Astrocyte of the cerebellum (primary cell): ENCODE results near the gene VPREB3.

Source experiments
- DNase-seq: peaks from one replicate; pipeline ENCODE4 v3.0.0-alpha.2; 2011; ENCODE audit warnings: low read depth
- H3K4me3 ChIP-seq: 2 replicates; pipeline ENCODE4 v1.5.1; 2011; ENCODE audit warnings: mild to moderate bottlenecking, low read depth, low read length, moderate library complexity
- in situ Hi-C: cut with HindIII; loops from 2 replicates; pipeline ENCODE4 v1.10.0; 2017; ENCODE audit warnings: low sequenced_read_pairs
- TF ChIP-seq, protein P1 (sequence below): IDR thresholded peaks from 2 replicates; pipeline ENCODE4 v1.5.1; 2012; ENCODE audit warnings: low read length, low read depth, moderate library complexity, mild to moderate bottlenecking; ENCODE audit errors: missing control alignments

VPREB3 gene

DNA sequence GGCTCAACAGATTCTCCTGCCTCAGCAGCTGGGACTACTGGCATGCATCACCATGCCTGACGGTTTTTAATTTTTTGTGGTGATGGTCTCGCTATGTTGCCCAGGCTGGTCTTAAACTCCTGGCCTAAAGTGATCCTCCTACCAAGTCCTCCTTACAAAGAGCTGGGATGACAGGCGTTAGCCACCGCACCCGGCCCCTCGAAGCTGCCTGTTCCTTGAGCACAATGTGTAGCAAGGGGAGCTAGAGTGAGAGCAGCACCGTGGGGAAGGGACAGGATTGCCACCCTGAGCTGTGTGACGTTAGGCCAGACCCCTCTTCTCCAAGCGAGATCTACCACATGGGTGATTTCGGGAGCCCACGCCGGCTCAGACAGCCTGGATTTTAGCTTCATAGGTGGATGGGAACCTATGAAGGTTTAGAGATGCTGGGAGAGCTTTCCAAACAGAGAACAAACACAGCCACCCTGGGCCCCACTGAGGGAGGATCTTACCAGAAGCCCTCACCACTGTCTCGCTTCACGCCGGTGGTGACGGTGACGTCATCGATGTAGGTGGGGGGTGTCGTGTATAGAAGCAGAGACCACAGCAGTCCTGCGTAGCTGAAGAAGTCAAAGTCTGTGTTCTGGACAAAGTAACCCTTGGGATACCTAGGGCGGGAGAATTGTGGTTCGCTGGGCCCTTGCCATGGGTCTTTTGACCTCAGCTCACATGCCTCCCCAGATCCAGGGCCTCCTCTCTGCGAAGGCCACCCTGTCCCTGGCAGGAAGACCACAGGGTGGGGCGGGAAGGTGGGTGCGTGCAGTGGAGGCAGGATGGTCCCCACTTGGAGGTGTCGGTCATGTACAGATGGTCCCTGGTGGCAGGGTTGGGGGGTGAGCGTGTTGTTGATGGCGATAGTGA, 40.3 kb downstream of the VPREB3 start:
- in situ Hi-C loops, result no loop called here
- DNase-seq, result no peak
- no peak overlapping the region for H3K4me3 ChIP-seq

DNA sequence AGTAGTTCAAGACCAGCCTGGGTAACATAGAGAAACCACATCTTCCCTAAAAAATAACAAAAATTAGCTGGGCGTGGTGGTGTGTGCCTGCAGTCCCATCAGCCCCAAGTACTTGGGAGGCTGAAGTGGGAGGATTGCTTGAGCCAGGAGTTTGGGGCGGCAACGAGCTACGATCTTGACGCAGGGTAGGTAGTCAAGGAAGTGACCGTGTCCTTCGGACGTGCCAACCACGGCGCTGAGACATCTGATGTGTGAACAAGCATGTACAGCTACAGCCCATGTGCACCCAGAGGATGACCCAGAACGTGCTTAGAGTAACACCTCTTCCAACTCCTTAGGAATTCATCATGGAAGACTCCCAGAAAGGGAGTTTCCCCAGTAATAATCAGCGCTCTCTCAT, 42.0 kb downstream of the VPREB3 start:
- in situ Hi-C loops, result no loop called here
- no peak for DNase-seq
- no peak overlapping the region for H3K4me3 ChIP-seq
- TF ChIP-seq, protein P1, sequence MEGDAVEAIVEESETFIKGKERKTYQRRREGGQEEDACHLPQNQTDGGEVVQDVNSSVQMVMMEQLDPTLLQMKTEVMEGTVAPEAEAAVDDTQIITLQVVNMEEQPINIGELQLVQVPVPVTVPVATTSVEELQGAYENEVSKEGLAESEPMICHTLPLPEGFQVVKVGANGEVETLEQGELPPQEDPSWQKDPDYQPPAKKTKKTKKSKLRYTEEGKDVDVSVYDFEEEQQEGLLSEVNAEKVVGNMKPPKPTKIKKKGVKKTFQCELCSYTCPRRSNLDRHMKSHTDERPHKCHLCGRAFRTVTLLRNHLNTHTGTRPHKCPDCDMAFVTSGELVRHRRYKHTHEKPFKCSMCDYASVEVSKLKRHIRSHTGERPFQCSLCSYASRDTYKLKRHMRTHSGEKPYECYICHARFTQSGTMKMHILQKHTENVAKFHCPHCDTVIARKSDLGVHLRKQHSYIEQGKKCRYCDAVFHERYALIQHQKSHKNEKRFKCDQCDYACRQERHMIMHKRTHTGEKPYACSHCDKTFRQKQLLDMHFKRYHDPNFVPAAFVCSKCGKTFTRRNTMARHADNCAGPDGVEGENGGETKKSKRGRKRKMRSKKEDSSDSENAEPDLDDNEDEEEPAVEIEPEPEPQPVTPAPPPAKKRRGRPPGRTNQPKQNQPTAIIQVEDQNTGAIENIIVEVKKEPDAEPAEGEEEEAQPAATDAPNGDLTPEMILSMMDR, result no peak

More for the DNA sequence above, 40.3 kb downstream of the VPREB3 start:
- TF ChIP-seq, protein P1, result no peak

DNA sequence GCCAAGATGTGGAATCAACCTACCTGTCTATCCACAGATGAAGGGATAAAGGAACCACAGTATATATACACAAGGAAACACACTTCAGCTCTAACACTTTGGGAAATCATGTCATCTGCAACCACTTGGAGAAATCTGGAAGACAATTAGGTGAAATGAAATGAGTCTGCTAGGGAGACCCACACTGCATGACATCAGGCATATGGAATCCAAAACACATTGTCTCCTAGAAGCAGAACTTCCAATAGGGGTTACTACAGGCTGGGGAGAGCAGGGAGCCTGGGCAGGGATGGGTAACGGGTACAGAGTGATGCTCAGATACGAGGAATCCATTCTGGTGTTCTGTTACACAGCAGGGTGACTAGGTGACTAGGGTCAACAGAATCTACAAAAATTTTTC, 45.1 kb downstream of the VPREB3 start:
- in situ Hi-C loops, result no loop called here
- no peak for DNase-seq
- TF ChIP-seq, protein P1, result no peak
- H3K4me3 ChIP-seq, result no peak overlapping the region

DNA sequence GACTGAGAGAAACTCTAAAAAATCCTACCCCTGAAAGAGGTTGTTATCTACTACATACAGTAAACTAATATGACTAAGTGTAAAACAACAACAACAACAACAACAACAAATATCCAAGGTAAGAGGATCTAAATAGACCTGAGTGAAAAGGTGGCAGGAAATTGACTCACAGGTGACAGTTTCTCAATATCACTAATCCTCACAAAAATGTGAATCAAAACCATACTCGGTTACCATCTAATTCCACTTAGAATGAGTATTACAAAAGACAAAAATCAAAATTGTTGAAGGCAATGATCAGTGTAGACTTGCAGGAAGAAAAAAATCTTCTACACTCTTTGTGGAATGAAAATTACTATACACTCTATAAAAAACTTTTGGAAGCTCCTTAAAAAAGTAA, 46.0 kb downstream of the VPREB3 start:
- DNase-seq, result no peak
- in situ Hi-C loops, result no loop called here

DNA sequence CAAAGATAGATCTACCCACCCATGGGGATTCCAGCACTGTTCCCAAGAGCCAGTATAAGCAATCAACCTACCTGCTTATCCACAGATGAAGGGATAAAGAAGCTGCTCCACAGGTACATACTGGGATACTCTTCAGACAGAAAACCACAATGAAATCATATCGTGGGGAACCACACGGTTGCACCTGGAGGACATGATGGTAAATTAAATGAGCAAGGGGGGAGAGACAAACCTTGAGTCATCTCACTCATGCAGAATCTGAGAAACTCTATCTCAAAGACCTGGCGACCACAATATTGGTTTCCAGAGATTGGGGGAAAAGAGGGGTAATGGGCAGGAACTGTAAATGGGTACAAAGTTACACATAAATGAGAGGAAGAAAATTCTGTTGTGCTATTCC, 48.9 kb downstream of the VPREB3 start:
- DNase-seq, result no peak
- no peak overlapping the region for H3K4me3 ChIP-seq
- TF ChIP-seq, protein P1, result no peak
- in situ Hi-C loops, result no loop called here

More for the DNA sequence above, 46.0 kb downstream of the VPREB3 start:
- TF ChIP-seq, protein P1, result no peak
- no peak overlapping the region for H3K4me3 ChIP-seq

DNA sequence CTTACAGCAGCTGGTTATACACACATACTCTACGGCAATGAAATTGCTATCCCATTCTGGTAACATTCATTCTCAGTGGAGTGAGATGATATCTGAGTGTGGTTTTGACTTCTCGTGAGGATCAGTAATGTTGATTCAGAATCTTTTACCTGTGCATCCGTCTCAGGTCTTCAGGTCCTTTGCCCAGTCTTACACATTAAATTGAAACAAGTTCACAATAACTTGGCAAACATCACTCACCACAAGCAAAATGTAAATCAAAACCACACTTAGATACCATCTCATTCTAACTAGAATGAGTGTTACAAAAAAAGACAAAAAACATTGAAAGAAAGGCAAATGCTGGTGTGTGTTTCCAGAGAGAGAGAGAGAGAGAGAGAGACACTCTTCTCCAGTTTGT, 49.4 kb downstream of the VPREB3 start:
- H3K4me3 ChIP-seq, result no peak overlapping the region
- in situ Hi-C loops, result no loop called here
- TF ChIP-seq, protein P1, result no peak
- no peak for DNase-seq
